ENCODE measurements around the gene SUSD1.
"Not testable (repeated sequence)": the region's sequence is repeated elsewhere in the genome, so short reads cannot be mapped to it uniquely, and the experiment has no call there.

SUSD1 gene

DNA sequence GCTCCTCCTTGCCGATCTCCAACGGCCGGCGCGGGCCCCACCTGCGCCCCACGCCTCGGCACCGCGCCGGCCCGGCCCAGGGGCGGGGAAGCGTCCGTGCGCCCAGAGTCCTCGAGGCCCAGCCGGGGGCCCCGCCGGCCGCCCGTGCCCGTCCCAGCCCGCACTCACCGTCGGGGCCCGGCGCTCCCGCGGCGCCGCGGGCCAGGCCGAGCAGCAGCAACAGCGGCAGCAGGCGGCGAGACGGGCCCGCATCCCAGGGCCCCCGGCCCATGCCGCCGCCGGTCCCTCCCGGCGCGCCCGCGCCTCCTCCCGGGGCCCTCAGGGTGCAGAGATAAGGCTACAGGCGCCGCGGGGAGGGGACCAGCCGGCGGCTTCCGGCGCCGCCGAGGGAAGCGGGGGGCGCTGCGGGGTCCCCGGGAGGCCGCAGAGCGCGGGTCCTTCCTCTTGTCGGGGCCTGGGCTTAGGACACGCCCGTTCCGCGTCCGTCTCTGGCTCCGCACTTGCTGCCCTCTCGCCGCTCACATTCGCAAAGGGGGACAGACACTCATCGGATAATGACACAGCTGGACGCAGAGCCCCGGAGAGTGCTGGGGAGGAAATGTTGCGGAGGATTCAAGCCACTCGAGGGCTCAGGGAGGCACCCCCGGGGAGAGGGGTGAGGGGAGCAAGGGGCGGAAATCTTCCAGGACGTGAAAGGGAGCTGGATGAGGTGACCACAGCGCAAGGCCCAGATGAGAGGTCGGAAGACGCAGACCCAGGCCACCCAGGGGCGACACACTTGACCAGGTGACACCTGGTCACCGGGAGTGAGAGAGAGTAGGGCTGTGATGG lies at the start of gene SUSD1:
SUSD1 (minus strand) TSS at position 333 of the 831 bp plus-strand sequence; CDS start at position 271, 62 bp downstream.
- DNase-seq = no peak

DNA sequence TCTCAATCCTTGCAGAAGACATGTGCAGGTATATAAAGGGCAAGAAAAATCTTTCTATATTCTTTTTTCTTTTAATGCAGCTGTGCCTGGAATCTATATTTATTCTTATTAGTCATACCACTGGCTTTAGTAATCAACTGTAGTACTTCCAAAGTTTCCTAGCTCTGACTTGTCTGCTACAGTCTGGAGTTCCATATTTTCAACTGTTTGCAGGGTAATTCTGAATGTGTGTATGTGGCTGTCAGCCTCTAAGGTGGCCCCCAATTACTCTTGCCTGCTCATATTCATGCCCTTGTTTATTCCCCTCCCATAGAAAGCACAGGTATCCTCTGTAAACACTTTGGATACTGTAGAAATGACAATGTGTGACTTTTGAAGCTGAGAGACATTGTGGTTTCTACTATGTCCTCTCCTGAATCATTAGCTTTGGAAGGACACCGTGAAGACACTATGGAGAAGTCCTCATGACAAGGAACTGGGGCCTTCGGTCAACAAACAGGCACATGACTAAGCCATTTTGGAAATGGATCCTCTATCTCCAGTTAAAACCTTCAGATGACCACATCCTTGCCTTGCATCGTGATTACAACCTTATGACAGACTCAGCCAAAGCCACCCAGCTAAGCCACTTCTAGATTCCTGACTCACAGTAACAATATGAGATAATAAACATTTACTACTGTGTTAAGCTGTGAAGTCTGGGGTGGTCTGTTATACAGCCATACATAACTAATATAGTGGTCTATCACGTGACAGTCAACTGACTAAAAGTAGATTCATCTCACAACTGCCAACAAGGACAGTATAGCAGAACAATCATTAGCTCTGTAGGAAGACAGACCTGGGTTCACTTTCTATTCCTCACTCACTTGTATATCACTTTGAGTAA lies 49.5 kb upstream of the SUSD1 start:
- DNase-seq = no peak

DNA sequence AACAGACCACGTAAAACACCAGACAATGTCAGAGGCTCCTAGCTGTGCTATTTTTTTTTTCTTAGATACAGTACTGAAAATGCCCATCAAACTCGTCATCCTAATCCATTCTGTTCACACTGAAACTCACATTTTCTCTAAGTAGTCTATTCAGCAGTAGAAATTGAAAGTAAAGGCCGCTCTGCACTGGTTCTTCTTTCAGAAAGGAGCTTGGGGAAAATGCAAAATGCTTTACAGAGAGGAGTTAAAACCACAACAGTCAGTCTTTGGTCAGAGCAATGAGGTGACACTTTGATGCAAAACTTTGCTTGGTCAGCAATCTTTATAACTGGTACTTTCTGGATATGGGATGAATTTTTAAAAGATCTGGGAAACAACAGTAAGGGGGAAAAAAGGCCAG lies 43.8 kb upstream of the SUSD1 start:
- DNase-seq = no peak

DNA sequence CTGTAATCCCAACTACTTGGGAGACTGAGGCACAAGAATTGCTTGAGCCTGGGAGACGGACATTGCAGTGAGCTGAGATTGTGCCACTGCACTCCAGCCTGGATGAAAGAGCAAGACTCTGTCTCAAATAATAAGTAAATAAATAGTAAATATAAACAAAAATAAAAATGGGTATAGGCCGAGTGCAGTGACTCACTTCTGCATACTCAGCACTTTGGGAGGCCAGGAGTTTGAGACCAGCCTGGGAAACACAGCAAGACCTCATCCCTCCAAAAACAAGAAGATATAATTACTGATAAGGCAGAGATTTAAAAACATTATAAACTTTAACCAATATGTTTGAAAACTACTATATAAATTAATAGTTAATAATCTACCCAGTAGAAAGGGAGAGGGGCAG lies 37.8 kb upstream of the SUSD1 start:
- no peak for DNase-seq

DNA sequence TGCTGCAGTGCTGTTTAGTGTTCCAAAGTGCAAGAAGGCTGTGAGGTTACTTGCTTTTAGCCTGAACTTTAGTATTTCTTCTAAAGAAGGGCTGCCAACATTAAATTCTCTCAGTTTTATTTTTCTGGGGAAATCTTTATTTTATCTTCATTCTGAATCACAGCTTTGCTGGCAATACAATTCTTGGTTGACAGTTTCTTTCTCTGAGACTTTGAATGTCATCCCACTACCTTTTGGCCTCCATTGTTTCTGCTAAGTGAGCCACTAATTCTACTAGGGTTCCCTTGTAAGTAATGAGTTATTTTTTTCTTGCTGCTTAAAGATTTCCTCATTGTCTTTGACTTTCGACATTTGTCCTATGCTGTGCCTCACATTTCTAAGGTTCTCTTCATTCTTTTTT lies 32.4 kb upstream of the SUSD1 start:
- no peak for DNase-seq

DNA sequence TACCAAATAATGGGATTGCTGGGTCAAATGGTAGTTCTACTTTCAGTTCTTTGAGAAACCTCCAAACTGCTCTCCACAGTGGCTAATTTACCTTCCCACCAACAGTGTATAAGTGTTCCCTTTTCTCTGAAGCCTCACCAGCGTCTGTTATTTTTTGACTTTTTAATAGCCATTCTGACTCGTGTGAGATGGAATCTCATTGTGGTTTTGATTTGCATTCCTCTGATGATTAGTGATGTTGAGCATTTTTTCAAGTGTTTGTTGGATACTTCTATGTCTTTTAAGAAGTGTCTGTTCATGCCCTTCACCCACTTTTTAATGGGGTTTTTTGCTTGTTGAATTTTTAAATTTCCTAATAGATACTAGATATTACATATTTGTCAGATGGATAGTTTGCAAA lies 28.4 kb upstream of the SUSD1 start:
- no peak for DNase-seq

DNA sequence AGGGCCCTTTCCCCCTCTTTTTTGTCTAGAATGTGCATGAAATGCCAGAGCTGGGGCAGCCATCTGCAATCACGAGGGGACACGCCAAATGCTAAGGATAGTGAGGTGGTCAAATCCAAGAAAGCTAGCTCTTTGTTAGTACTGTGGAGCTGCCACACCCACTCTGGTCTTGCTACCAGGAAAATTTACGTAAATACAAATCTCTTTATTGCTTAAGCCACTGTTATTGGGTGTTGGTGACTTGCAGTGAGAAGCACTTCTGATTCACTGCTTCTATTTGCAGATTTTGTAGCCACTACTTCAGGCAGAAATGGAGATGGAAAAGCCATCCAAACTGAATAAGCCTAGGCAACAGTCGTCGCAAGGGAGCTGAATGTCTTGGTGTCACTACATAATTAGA lies 25.6 kb upstream of the SUSD1 start:
- DNase-seq = no peak

DNA sequence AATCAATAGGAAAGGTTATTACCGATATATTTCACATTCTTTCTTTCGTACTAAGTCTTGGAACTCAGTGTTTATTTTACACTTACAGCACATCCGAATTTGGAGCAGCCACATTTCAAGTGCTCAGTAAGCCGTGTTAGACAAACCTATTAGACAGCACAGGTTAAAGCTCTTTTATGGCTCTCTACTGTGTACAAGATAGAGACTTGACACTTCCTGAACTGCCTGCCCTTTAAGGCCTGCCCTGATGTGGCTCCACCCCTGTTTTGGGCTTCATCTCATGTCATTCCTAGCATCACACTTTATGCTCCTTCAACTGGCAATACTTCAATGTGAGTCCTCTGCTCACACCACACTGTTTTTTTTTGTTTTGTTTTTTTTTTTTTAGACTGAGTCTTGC lies 23.5 kb upstream of the SUSD1 start:
- no peak for DNase-seq

DNA sequence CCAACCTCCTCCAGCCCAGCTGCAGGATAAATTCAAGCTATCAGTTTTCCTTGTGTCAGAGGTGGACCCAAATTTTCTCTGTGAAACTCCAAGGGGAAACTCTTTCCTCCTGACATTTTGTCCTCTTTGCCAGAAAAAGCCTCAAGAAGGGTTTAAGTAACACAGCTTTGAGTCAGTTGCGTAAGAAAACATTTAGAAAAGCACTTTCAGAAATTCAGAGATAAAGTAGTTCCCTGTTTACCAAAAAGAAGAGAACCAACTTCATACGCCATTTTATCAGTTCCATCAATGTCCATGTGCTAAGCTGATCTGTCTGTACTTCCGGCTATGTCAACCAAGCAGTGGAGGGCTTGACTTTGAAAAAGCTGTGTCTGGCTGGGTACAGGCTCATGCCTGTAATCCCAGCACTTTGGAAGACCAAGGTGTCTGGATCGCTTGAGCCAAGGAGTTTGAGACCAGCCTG lies 19.9 kb upstream of the SUSD1 start:
- DNase-seq = no peak

DNA sequence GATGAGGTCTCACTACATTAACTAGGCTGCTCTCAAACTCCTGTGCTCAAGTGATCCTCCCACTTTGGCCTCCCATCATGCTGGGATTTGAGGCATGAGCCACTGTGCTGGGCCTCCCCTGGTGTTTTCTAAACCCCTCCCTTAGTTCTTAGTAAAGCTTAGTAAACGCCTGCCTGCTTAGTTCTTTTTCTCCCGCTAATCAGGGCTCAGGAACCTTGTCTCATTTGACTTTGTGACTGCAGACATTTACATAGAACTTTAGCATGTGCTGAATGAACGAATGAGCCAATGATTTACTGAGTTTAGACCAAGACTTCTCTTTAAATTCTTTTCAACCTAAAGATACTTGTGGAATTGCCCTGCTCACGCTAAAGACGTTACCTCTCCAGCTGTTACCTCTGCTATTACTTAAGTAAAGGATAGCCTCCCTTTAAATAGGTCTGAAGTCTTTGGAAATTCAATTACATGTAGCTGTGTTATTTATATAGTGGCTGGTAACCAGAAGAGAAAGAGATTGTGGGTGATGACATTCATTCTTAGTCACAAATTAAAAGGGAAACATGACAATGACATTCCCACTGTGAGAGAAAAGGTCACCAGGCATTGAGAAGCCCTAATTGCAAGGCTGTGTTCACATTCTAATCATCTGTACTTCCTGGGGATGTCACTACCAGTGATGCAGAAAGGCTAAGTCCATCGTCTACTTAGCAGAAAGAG lies 18.6 kb upstream of the SUSD1 start:
- no peak for DNase-seq

DNA sequence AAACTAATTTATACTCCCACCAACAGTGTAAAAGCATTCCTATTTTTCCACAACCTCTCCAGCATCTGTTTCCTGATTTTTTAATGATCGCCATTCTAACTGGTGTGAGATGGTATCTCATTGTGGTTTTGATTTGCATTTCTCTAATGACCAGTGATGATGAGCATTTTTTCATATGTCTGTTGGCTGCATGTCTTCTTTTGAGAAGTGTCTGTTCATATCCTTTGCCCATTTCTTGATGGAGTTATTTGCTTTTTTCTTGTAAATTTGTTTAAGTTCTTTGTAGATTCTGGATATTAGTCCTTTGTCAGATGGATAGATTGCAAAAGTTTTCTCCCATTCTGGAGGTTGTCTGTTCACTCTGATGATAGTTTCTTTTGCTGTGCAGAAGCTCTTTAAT lies 15.2 kb upstream of the SUSD1 start:
- DNase-seq = not testable (repeated sequence)

DNA sequence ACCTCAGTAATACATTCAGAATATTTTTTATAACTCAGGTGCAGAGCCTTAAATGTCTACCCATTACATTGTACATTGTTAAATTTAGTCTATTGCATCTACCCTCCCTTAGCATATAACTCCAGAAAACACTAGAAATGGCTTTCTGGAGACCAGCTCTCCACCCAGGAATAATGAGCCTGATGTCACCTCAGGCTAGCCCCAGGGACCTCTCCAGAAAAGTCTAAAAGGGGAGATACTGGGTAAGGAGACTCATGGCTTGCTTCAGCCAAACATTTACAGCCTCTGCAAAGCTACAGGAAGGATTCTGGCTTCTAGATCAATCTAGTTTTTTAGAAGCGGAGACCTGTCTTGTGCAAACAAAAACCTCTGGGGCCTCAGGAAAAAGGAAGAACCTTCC lies 13.8 kb upstream of the SUSD1 start:
- DNase-seq = no peak

DNA sequence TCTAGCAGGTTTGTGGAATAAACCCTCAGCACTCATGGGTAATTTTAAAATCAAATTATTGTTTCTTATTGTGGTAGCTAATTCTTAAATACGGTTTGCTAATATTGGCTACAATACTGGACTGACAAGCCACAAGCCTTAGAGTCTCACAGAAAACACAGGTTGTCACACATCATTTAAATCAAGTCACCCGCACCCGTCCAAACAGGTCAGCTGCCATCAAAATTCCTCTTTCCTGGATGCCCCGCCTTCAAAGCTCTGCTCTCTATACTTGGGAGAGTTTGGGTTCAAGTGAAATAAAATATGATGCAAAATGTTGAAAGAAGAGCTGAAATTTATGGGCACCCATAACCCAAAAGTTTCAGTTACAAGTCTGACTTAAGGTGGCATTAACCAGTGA lies 12.3 kb upstream of the SUSD1 start:
- DNase-seq = no peak

DNA sequence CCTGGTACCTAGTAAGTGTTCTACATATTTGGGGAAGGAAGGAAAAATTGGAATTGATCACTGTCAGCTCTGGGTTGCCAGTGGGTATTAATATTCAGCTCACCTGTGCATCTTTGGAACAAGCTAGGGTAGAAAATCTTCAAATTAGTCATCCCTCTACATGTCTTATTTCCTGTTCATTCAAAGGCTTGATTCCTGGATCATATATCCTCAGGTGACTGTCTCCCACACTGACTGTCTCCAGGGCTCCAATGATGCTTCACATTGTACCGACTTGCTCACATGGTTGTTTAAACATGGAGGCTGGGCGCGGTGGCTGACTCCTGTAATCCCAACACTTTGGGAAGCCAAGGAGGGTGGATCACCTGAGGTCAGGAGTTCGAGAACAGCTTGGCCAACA lies 11.6 kb upstream of the SUSD1 start:
- DNase-seq = no peak

DNA sequence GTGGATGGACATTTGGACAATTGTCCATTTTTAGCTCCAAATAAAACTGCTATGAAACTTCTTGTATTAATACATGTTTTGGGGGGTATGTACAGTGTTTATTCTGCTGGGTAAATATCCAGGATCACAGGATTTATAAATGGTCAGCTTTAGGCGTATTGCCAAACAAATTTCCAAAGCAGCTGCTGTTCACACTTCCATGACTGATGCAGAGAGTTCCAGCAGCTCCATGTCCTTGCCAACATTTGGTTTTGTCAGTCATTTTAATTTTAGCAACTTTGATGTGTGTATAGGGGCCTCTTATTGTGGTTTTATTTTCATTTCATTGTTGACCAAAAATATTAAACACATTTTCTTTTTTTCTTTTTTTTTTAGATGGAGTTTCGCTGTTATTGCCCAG lies 9.8 kb upstream of the SUSD1 start:
- DNase-seq = no peak

DNA sequence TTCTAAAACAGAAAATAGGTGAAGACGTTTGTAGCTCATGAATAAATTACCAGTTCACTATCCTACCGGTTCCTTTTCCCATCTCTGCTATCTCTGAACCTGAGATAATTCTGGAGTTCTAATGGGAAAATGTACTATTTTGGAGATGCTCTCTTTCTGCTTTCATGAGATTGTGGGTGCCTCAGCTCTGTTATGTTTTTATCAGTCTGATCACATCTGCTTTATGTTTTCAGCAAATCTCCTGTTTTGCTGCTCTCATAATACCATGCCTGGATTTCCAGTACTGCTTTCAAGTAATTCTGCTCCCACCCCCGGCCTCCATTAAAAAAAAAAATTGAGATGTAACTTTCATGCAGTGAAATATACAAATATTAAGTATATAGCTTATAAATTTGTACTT lies 9.1 kb upstream of the SUSD1 start:
- no peak for DNase-seq

DNA sequence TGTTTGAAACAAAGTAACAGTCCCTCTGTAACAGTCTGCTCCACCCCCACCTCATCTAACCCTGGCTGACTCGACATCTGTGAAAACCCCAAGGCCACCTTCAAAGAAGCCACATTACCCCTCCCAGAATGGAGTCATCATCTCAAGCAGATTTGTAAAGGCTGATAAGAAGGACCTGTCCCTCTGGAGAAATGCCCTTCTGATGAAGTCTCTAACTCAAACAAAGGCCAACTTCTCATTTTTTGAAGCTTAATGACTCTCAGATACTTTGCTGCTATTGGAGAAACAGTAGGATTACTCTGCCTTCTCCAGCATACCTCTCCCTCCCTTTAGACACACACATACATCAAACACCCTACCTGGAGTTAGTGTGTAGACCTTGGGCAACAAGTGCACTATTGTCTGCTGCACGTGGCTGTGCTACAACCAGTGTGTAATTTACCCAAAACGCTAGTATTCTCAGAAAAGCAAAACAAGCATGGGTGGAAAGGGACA lies 5.3 kb upstream of the SUSD1 start:
- no peak for DNase-seq

DNA sequence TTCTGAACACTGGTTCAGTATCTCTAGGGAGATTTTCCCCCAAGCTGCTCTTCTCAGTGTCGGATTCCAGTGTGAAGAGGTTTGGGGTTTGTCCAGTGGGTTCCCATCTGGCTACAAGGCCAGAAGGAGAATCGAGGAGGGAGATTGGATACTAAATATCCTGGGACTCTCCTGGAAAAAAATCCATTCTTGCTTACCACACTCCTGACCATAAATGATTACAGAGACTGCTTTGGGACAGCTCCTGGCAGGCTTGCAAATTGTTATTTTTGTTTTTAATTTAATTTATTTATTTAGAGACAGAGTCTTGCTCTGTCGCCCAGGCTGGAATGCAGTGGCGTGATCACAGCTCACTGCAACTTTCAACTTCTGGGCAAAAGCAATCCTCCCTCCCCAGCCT lies 4.7 kb upstream of the SUSD1 start:
- no peak for DNase-seq

DNA sequence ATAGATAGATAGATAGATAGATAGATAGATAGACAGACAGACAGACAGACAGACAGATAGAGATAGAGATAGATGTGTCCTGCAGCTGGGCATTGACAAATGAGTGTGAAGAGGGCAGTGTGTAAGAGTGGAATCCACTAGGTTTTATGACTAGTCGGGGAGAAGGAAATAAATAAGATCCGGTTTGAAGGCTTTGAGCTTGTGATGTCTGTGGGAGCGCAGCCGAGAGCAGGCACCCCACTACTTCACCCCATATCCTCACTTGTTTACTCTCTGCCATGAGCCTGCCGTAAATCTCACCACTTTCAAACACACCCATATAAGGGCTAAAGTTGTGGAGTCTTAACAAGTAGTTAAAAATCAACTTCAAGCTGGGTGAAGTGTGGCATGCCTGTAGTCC lies 1.4 kb upstream of the SUSD1 start:
- DNase-seq = no peak

DNA sequence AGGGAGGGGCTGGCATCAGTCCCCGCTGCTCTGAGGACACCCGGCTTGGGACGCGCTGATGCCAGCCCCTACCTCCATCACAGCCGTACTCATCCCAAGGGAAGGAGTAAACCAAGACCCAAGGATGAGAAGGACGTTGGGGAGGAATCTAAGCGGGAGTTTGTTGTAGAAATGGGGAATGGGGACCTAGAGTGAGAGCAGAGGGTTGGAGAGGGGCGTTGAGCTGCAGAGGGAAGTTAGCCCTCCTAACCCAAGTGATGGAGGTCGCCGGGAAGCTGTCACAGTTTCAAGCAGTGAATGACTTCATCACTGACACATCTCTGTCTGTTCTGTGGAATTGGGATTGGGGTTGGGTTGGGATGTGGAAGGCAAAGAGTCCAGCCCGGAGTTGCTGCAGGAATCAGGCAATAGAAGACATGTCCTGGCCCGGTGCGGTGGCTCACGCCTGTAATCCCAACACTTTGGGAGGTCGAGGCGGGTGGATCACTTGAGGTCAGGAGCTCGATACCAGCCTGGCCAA lies 759 bp upstream of the SUSD1 start:
- DNase-seq = no peak

DNA sequence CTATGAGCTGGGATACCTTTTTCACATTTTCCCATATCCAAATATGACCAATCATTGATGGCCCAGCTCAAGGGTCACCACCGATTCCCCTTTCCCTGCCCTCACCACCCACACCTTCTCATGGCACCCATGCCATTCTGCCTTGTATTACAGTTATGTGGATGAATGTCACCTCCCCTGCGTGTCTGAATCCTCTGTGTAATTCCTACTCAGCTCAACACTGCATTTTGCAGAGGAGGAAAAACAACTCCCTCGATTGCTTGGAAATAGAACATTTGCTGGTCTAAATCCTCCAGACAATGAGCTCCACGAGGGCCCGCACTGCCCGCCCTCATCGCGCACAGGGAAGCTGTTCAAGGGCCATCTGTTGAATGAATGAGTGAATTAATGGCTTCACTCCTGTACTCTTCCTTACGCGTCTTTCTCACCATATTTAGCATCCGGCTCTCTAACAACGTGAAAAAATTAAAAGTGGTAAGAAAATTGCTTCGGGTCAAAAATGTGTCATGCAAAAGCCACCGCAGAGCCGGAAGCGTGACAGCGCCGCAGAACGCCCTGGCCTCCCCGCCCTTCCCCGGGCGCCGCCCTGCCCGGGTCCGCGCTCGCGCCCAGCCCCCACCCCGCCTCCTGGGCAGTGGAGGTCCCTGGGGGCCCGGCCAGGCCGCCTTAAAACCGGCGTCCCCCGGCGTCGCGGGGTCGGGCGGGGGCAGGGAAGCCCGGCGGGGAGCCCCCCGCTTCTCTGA lies 704 bp downstream of the SUSD1 start:
- no peak for DNase-seq
